PC-3 (cell line): ENCODE data around the gene SHROOM3. TPM values are rescaled to one million over a fixed set of nuclear protein-coding genes. Genes with fewer than 3 reads are reported as not detected.

Experiments used
- ATAC-seq: fragments of 200-7000 bp; cut with Tn5 transposase; 2 replicates; pipeline ENCODE4 v1.9.1; 2020; ENCODE audit warnings: mild to moderate bottlenecking, moderate library complexity
- BruUV-seq: library from RNA; stranded (reverse); fragments of 400-500 nt; replicated peaks from 2 replicates; lab custom pipeline; 2021; lab: Mats Ljungman, UMichigan
- CTCF ChIA-PET: fragments of 300-600 bp; sonication (Branson Sonifier 250); formaldehyde crosslinking; loops from one replicate; lab custom pipeline; 2022; ENCODE audit warnings: antibody characterized with exemption; lab: Charles Lee
- POLR2A ChIA-PET: fragments of 300-600 bp; sonication (Branson Sonifier 250); formaldehyde crosslinking; loops from one replicate; lab custom pipeline; 2022; ENCODE audit warnings: antibody characterized with exemption; ENCODE audit not compliant: unreplicated experiment; lab: Charles Lee
- DNase-seq: peaks from one replicate; pipeline ENCODE4 v3.0.0-alpha.2; 2015
- H2AFZ ChIP-seq: fragments of 300-600 bp; sonication (generic); 2 replicates; pipeline ENCODE4 v1.6.0; 2016; ENCODE audit warnings: antibody characterized with exemption, low read length
- H3F3A ChIP-seq: fragments of 300-600 bp; sonication (generic); one replicate; pipeline ENCODE4 v1.6.0; 2017; ENCODE audit warnings: antibody characterized with exemption, low read length, control low read depth, mild to moderate bottlenecking; ENCODE audit not compliant: unreplicated experiment
- H3K27ac ChIP-seq: fragments of 300-600 bp; sonication (generic); 2 replicates; pipeline ENCODE4 v1.5.1; 2016; ENCODE audit warnings: mild to moderate bottlenecking, low read length
- H3K27me3 ChIP-seq: fragments of 300-600 bp; sonication (generic); 2 replicates; pipeline ENCODE4 v1.6.1; 2016; ENCODE audit warnings: low read length, mixed read lengths
- H3K36me3 ChIP-seq: fragments of 300-600 bp; sonication (generic); 2 replicates; pipeline ENCODE4 v1.6.1; 2016; ENCODE audit warnings: low read depth, mixed run types, low read length, mixed read lengths
- H3K4me1 ChIP-seq: fragments of 300-600 bp; sonication (generic); 2 replicates; pipeline ENCODE4 v1.5.1; 2016; ENCODE audit warnings: low read length; ENCODE audit not compliant: insufficient read depth
- H3K4me2 ChIP-seq: fragments of 300-600 bp; sonication (generic); 2 replicates; pipeline ENCODE4 v1.6.0; 2016; ENCODE audit warnings: low read length
- H3K4me3 ChIP-seq: fragments of 300-600 bp; sonication (generic); 2 replicates; pipeline ENCODE4 v1.5.1; 2016; ENCODE audit warnings: mild to moderate bottlenecking, low read length, mixed read lengths
- H3K79me2 ChIP-seq: fragments of 300-600 bp; sonication (generic); 2 replicates; pipeline ENCODE4 v1.6.1; 2017; ENCODE audit warnings: low read length, mixed read lengths
- H3K9ac ChIP-seq: fragments of 300-600 bp; sonication (generic); 2 replicates; pipeline ENCODE4 v1.6.0; 2016; ENCODE audit warnings: mild to moderate bottlenecking, low read length
- H3K9me2 ChIP-seq: fragments of 300-600 bp; sonication (generic); replicated peaks from 2 replicates; pipeline ENCODE4 v1.6.1; 2016; ENCODE audit warnings: mixed run types, low read length, mixed read lengths
- H3K9me3 ChIP-seq: fragments of 300-600 bp; sonication (generic); 2 replicates; pipeline ENCODE4 v1.6.1; 2016; ENCODE audit warnings: low read length, mixed read lengths
- H4K20me1 ChIP-seq: fragments of 300-600 bp; sonication (generic); 2 replicates; pipeline ENCODE4 v1.6.1; 2016; ENCODE audit warnings: low read length, mixed read lengths
- CTCF ChIP-seq: fragments of 300-600 bp; sonication (generic); conservative IDR thresholded peaks from 2 replicates; pipeline ENCODE4 v1.5.1; 2017; ENCODE audit warnings: antibody characterized with exemption, low read depth, mild to moderate bottlenecking, low read length
- EZH2 ChIP-seq: fragments of 300-600 bp; sonication (generic); IDR thresholded peaks from one replicate; pipeline ENCODE4 v1.6.1; 2017; ENCODE audit warnings: antibody characterized with exemption, mild to moderate bottlenecking, low read length; ENCODE audit not compliant: unreplicated experiment
- EZH2phosphoT487 ChIP-seq: fragments of 300-600 bp; sonication (generic); IDR thresholded peaks from 2 replicates; pipeline ENCODE4 v1.6.1; 2018; ENCODE audit warnings: mild to moderate bottlenecking, antibody characterized with exemption, low read length, borderline replicate concordance
- intact Hi-C: fragments of 100-400 bp; cut with micrococcal nuclease; formaldehyde crosslinking; loops from 2 replicates; pipeline ENCODE4 v1.9.0; 2023
- total RNA-seq: library from RNA; depleted of rRNA; stranded (reverse); fragments of >200 nt; gene quantifications from 2 replicates; pipeline ENCODE4 v1.2.3, GENCODE V29; 2014

The SHROOM3 gene
- total RNA-seq, 1 experiment from 2014 or later = 27.8 TPM

GRCh38 chr4:76448211-76448610 lies 13.2 kb downstream of the SHROOM3 start:
- Histone ChIP-seq H3K9me3 (no peaks in the 10 kb centered on the region), H3K36me3 (no peaks in the 10 kb centered on the region), H3K4me2 (no peak overlapping the region), H3K27me3 (no peaks in the 10 kb centered on the region), H3K4me3 (no peak overlapping the region), H3K27ac (no peak overlapping the region), H4K20me1 (no peaks in the 10 kb centered on the region), H2AFZ (no peak overlapping the region), H3K79me2 (no peaks in the 10 kb centered on the region), H3K4me1 (no peaks in the 10 kb centered on the region), H3F3A (no peaks in the 10 kb centered on the region), H3K9ac (no peak overlapping the region), H3K9me2 (no peaks in the 10 kb centered on the region)
- TF ChIP-seq CTCF (no peak), EZH2 (no peak), EZH2phosphoT487 (no peak)
- ChIA-PET POLR2A (no interaction called here), CTCF (interaction anchor here (0.6 kb wide), 1 partner anchor 535 kb away, joined by 6 read pairs; no protein-coding TSS in a partner anchor)
- DNase-seq = no peak
- no peak for ATAC-seq
- BruUV-seq = no TSS peak
- intact Hi-C loops = no loop called here

GRCh38 chr4:76449362-76449767 lies 14.3 kb downstream of the SHROOM3 start:
- Histone ChIP-seq H4K20me1 (no peaks in the 10 kb centered on the region), H3K9ac (no peak overlapping the region), H3F3A (no peaks in the 10 kb centered on the region), H3K79me2 (no peaks in the 10 kb centered on the region), H3K36me3 (no peaks in the 10 kb centered on the region), H3K9me2 (no peaks in the 10 kb centered on the region), H3K27me3 (no peaks in the 10 kb centered on the region), H3K9me3 (no peaks in the 10 kb centered on the region), H3K4me1 (no peaks in the 10 kb centered on the region), H3K27ac (no peak overlapping the region), H3K4me3 (no peak overlapping the region), H3K4me2 (no peak overlapping the region), H2AFZ (no peak overlapping the region)
- TF ChIP-seq EZH2 (no peak), CTCF (no peak), EZH2phosphoT487 (no peak)
- POLR2A ChIA-PET = no interaction called here
- intact Hi-C loops = no loop called here
- no peak for ATAC-seq
- CTCF ChIA-PET = no interaction called here
- DNase-seq = no peak
- BruUV-seq = no TSS peak

- Histone ChIP-seq H3K9me3 (no peaks in the 10 kb centered on the region), H3K4me1 (no peaks in the 10 kb centered on the region), H3K9ac (no peak overlapping the region), H3K27me3 (no peaks in the 10 kb centered on the region), H3K36me3 (no peaks in the 10 kb centered on the region), H2AFZ (no peak overlapping the region), H3K27ac (no peak overlapping the region), H4K20me1 (no peaks in the 10 kb centered on the region), H3K9me2 (no peaks in the 10 kb centered on the region), H3K4me3 (no peak overlapping the region), H3K79me2 (no peaks in the 10 kb centered on the region), H3K4me2 (no peak overlapping the region), H3F3A (no peaks in the 10 kb centered on the region)
- no TSS peak for BruUV-seq
- no peak for TF ChIP-seq CTCF
- DNase-seq = no peak
- intact Hi-C loops = no loop called here
- ATAC-seq = no peak
- ChIA-PET POLR2A (no interaction called here), CTCF (no interaction called here)
Measured at GRCh38 chr4:76449833-76450232, 14.8 kb downstream of the SHROOM3 start.
